IMR-90 (cell line): Measurements from ENCODE around the gene FOXP1. TPM values are rescaled to one million over a fixed set of nuclear protein-coding genes. Genes with fewer than 3 reads are reported as not detected.

Experiments used
- ATAC-seq: fragments of 200-7000 bp; cut with Tn5 transposase; 2 replicates; pipeline ENCODE4 v1.9.1; 2020; ENCODE audit warnings: low read depth, mild to moderate bottlenecking, moderate library complexity
- BruUV-seq: library from RNA; stranded (reverse); fragments of 400-500 nt; replicated peaks from 2 replicates; lab custom pipeline; 2021; lab: Mats Ljungman, UMichigan
- CTCF ChIA-PET: fragments of 300-600 bp; formaldehyde crosslinking; extraction: SDS; loops from one replicate; lab custom pipeline; 2021; ENCODE audit warnings: antibody characterized with exemption; lab: Yijun Ruan, JAX
- POLR2A ChIA-PET: fragments of 300-600 bp; sonication (Branson Sonifier 250); formaldehyde crosslinking; loops from one replicate; lab custom pipeline; 2022; ENCODE audit warnings: antibody characterized with exemption; ENCODE audit not compliant: unreplicated experiment; lab: Charles Lee
- DNase-seq: peaks from one replicate; pipeline ENCODE4 v3.0.0; 2013
- H2AFZ ChIP-seq: replicated peaks from 2 replicates; pipeline ENCODE3; 2013; ENCODE audit warnings: low read length, mild to moderate bottlenecking; ENCODE audit not compliant: poor library complexity
- H2AK5ac ChIP-seq: 2 replicates; pipeline ENCODE4 v1.6.1; 2013; ENCODE audit warnings: low read depth, low read length, inconsistent platforms
- H2AK9ac ChIP-seq: replicated peaks from 2 replicates; pipeline ENCODE3; 2013; ENCODE audit warnings: mild to moderate bottlenecking, low read depth, low read length, moderate library complexity; ENCODE audit not compliant: poor library complexity
- H2BK120ac ChIP-seq: 2 replicates; pipeline ENCODE4 v1.6.1; 2013; ENCODE audit warnings: low read depth, low read length, inconsistent platforms
- H2BK15ac ChIP-seq: 3 replicates; pipeline ENCODE4 v1.6.1; 2013; ENCODE audit warnings: low read depth, low read length, inconsistent platforms
- H2BK20ac ChIP-seq: 2 replicates; pipeline ENCODE4 v1.6.1; 2013; ENCODE audit warnings: low read depth, mild to moderate bottlenecking, inconsistent platforms, low read length, moderate library complexity
- H2BK5ac ChIP-seq: 2 replicates; pipeline ENCODE4 v1.6.1; 2013; ENCODE audit warnings: mild to moderate bottlenecking, low read depth, low read length, inconsistent platforms; ENCODE audit not compliant: poor library complexity, severe bottlenecking
- H3K14ac ChIP-seq: replicated peaks from 2 replicates; pipeline ENCODE4 v1.6.1; 2013; ENCODE audit warnings: low read depth, low read length, inconsistent platforms
- H3K18ac ChIP-seq: 2 replicates; pipeline ENCODE4 v1.6.1; 2013; ENCODE audit warnings: low read depth, low read length, control low read depth
- H3K23ac ChIP-seq: 2 replicates; pipeline ENCODE4 v1.6.1; 2013; ENCODE audit warnings: low read depth, low read length, inconsistent platforms
- H3K27ac ChIP-seq: 2 replicates; pipeline ENCODE4 v1.5.1; 2013; ENCODE audit warnings: mild to moderate bottlenecking, control low read depth, low read length; ENCODE audit not compliant: insufficient read depth
- H3K27me3 ChIP-seq: 2 replicates; pipeline ENCODE4 v1.6.1; 2013; ENCODE audit warnings: low read length; ENCODE audit not compliant: control insufficient read depth, insufficient read depth
- H3K36me3 ChIP-seq: 2 replicates; pipeline ENCODE4 v1.6.1; 2013; ENCODE audit warnings: low read length, mixed read lengths; ENCODE audit not compliant: control insufficient read depth, insufficient read depth
- H3K4ac ChIP-seq: 2 replicates; pipeline ENCODE4 v1.6.1; 2013; ENCODE audit warnings: low read depth, low read length, inconsistent platforms
- H3K4me1 ChIP-seq: 2 replicates; pipeline ENCODE4 v1.6.1; 2013; ENCODE audit warnings: low read length, mixed read lengths; ENCODE audit not compliant: control insufficient read depth, insufficient read depth
- H3K4me2 ChIP-seq: 2 replicates; pipeline ENCODE4 v1.6.1; 2013; ENCODE audit warnings: low read depth, mild to moderate bottlenecking, control low read depth, low read length, moderate library complexity
- H3K4me3 ChIP-seq: 2 replicates; pipeline ENCODE4 v1.5.1; 2013; ENCODE audit warnings: low read depth, mild to moderate bottlenecking, control low read depth, low read length, moderate library complexity; ENCODE audit not compliant: insufficient read depth
- H3K56ac ChIP-seq: 2 replicates; pipeline ENCODE4 v1.6.1; 2013; ENCODE audit warnings: low read length, inconsistent platforms; ENCODE audit not compliant: insufficient read depth; ENCODE audit errors: extremely low read depth
- H3K79me1 ChIP-seq, 2 experiments: 2 replicates each; pipeline ENCODE4 v1.6.1; 2013; ENCODE audit warnings: low read length in 2 of 2, inconsistent platforms in 1 of 2, low read depth in 1 of 2
- H3K9ac ChIP-seq: 2 replicates; pipeline ENCODE4 v1.6.1; 2013; ENCODE audit warnings: low read depth, low read length, control low read depth
- H3K9me1 ChIP-seq: 2 replicates; pipeline ENCODE4 v1.6.1; 2013; ENCODE audit warnings: low read length, inconsistent platforms; ENCODE audit not compliant: insufficient read depth
- H3K9me3 ChIP-seq: 2 replicates; pipeline ENCODE4 v1.6.1; 2013; ENCODE audit warnings: low read length; ENCODE audit not compliant: control insufficient read depth, insufficient read depth
- H4K20me1 ChIP-seq: 2 replicates; pipeline ENCODE4 v1.6.1; 2013; ENCODE audit warnings: low read length, inconsistent platforms; ENCODE audit not compliant: insufficient read depth
- H4K5ac ChIP-seq: 2 replicates; pipeline ENCODE4 v1.6.1; 2013; ENCODE audit warnings: mild to moderate bottlenecking, low read depth, low read length, control low read depth
- H4K8ac ChIP-seq, 2 experiments: 2 replicates each; pipeline ENCODE4 v1.6.1; 2013; ENCODE audit warnings: low read depth in 2 of 2, low read length in 2 of 2, control low read depth in 1 of 2, inconsistent platforms in 1 of 2
- H4K91ac ChIP-seq: 2 replicates; pipeline ENCODE4 v1.6.1; 2013; ENCODE audit warnings: low read depth, low read length, inconsistent platforms; ENCODE audit not compliant: insufficient read depth
- CHD1 ChIP-seq: IDR thresholded peaks from 2 replicates; pipeline ENCODE4 v1.6.1; 2012; ENCODE audit warnings: low read depth, low read length, improper control_type of control experiment
- FOS ChIP-seq: fragments of 150-350 bp; IDR thresholded peaks from 2 replicates; pipeline ENCODE4 v1.6.1; 2016; ENCODE audit warnings: low read depth, low read length
- MAZ ChIP-seq: IDR thresholded peaks from 2 replicates; pipeline ENCODE4 v1.6.1; 2012; ENCODE audit warnings: low read depth, mild to moderate bottlenecking, low read length, improper control_type of control experiment, moderate library complexity, borderline replicate concordance
- MXI1 ChIP-seq: IDR thresholded peaks from 2 replicates; pipeline ENCODE4 v1.6.1; 2012; ENCODE audit warnings: low read depth, mild to moderate bottlenecking, low read length, moderate library complexity, borderline replicate concordance
- RAD21 ChIP-seq: IDR thresholded peaks from 2 replicates; pipeline ENCODE4 v1.6.1; 2012; ENCODE audit warnings: low read length, improper control_type of control experiment
- RFX5 ChIP-seq: IDR thresholded peaks from 2 replicates; pipeline ENCODE4 v1.8.0; 2012; ENCODE audit warnings: low read depth, mild to moderate bottlenecking, low read length, moderate library complexity
- SMC3 ChIP-seq: fragments of 150-350 bp; IDR thresholded peaks from 2 replicates; pipeline ENCODE4 v1.6.1; 2016; ENCODE audit warnings: low read depth, mild to moderate bottlenecking, antibody characterized with exemption, low read length, moderate library complexity
- WGBS, 2 experiments: methylation state at CpG; one replicate each; pipeline versions ENCODE4 v1.1.5 to v1.1.7; 2013; ENCODE audit warnings: missing lambda C conversion rate in 2 of 2; ENCODE audit not compliant: insufficient read length in 1 of 2; ENCODE audit errors: extremely low coverage in 2 of 2; 5-methylcytosine and 5-hydroxymethylcytosine counted together
- dilution Hi-C: fragments of 300-500 bp; cut with HindIII; formaldehyde crosslinking; loops from one replicate; pipeline ENCODE4 v1.14.3; 2018; ENCODE audit warnings: low sequenced_read_pairs; ENCODE audit not compliant: unreplicated experiment
- in situ Hi-C: fragments of 300-500 bp; cut with MboI; formaldehyde crosslinking; loops from 3 replicates; pipeline ENCODE4 v1.14.3; 2019; ENCODE audit warnings: low sequenced_read_pairs, inconsistent platforms, mixed read lengths
- intact Hi-C: fragments of 100-400 bp; cut with micrococcal nuclease; formaldehyde crosslinking; loops from 2 replicates; pipeline ENCODE4 v1.10.0; 2022
- polyA plus RNA-seq, 3 experiments: library from polyadenylated mRNA; depleted of rRNA; stranded (reverse); fragments of >200 nt; gene quantifications; 2 replicates each; pipeline ENCODE4 v1.2.3, GENCODE V29; 2012; ENCODE audit warnings: low replicate concordance in 1 of 3
- total RNA-seq: library from RNA; depleted of rRNA; stranded (reverse); fragments of >200 nt; gene quantifications from 2 replicates; pipeline ENCODE4 v1.2.3, GENCODE V29; 2012

The FOXP1 gene
- total and polyA plus RNA-seq, 2 of the 4 experiments (the other 2 are of a cell fraction), result 37.0 to 132 TPM

DNA sequence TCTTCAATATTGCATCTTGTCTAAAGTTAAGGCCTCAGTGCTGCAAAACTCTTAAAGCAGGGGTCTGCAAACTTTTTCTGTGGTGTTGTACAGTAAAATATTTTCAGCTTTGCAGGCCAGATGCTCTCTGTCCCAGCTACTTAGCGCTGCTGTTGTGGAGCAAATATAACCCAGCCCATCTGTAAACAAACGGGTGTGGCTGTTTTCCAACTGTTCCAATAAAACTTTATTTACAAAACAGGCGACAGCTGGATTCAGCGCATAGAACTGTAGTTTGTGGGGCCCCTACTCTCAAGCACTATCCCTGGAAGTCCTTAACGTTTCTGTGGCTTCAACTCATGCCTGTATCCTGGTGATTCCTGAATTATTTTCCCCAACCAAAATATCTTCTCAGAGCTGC lies 365.0 kb downstream of the FOXP1 start:
- in situ Hi-C loops, result no loop called here
- no peak overlapping the region for H3K4me3 ChIP-seq
- no peak overlapping the region for H4K5ac ChIP-seq
- no peak overlapping the region for H2BK5ac ChIP-seq
- no peak for TF ChIP-seq CHD1
- TF ChIP-seq SMC3, result no peak
- TF ChIP-seq MAZ, result no peak
- TF ChIP-seq MXI1, result no peak
- no peak for TF ChIP-seq RAD21
- TF ChIP-seq FOS, result no peak
- no peak for TF ChIP-seq RFX5
- no peak overlapping the region for H3K18ac ChIP-seq
- no peak overlapping the region for H2BK120ac ChIP-seq
- 81% methylated on average over 3 of the region's 5 CpGs; no CpG with 5 or more reads in 1 of the 2 experiments for WGBS, 2 experiments
- H3K27ac ChIP-seq, result no peak overlapping the region
- intact Hi-C loops, result no loop called here
- H2AK5ac ChIP-seq, result no peak overlapping the region
- DNase-seq (no peak), ATAC-seq (no peak)
- peaks cover 4% of the 10 kb centered on the region; the same call in 1 of the 2 replicates for H3K9me1 ChIP-seq
- no peak overlapping the region for H3K9ac ChIP-seq
- no peaks in the 10 kb centered on the region for H3K4me1 ChIP-seq
- H3K14ac ChIP-seq, result no peak overlapping the region
- dilution Hi-C loops, result no loop called here
- no TSS peak for BruUV-seq
- no peak overlapping the region for H3K4ac ChIP-seq
- no peak overlapping the region for H2AK9ac ChIP-seq
- ChIA-PET POLR2A (no interaction called here), CTCF (no interaction called here)
- H2BK20ac ChIP-seq, result no peak overlapping the region
- H3K79me1 ChIP-seq, result peaks cover 19 to 27% of the 10 kb centered on the region in 2 experiments
- no peak overlapping the region for H3K4me2 ChIP-seq
- H4K20me1 ChIP-seq, result no peaks in the 10 kb centered on the region
- H2AFZ ChIP-seq, result no peak overlapping the region
- H4K91ac ChIP-seq, result no peak overlapping the region
- no peaks in the 10 kb centered on the region for H3K27me3 ChIP-seq
- 0 out of 2 replicates have a peak, but pooled peaks cover 2% of the 10 kb centered on the region for H3K36me3 ChIP-seq
- no peaks in the 10 kb centered on the region for H3K9me3 ChIP-seq
- no peak overlapping the region for H3K56ac ChIP-seq
- no peak overlapping the region for H2BK15ac ChIP-seq
- H4K8ac ChIP-seq, result no peak overlapping the region
- H3K23ac ChIP-seq, result no peak overlapping the region
